H1 (cell line): ENCODE data around the gene RFX1. TPM values are rescaled to one million over a fixed set of nuclear protein-coding genes. Genes with fewer than 3 reads are reported as not detected.

Experiments used
- CTCF ChIA-PET: fragments of 300-600 bp; sonication (Branson Sonifier 250); formaldehyde crosslinking; loops from one replicate; lab custom pipeline; 2021; ENCODE audit not compliant: partially characterized antibody; lab: Charles Lee
- POLR2A ChIA-PET: fragments of 300-600 bp; sonication (Branson Sonifier 250); formaldehyde crosslinking; loops from one replicate; lab custom pipeline; 2021; ENCODE audit warnings: inconsistent platforms; ENCODE audit not compliant: partially characterized antibody; lab: Charles Lee
- DNase-seq, 2 experiments: peaks; one replicate each; pipeline versions ENCODE4 v3.0.0 to v3.0.0-alpha.2; 2010 to 2022; ENCODE audit warnings: low spot score in 2 of 2, low read depth in 1 of 2, mixed read lengths in 1 of 2
- FAIRE-seq: peaks from 2 replicates; lab custom pipeline; 2011; peaks lifted over from hg19 to GRCh38; lab: Jason Lieb, UNC
- H2AFZ ChIP-seq: 2 replicates; pipeline ENCODE4 v1.8.1; 2012; ENCODE audit warnings: low read length, inconsistent platforms
- H2AK5ac ChIP-seq: 2 replicates; pipeline ENCODE4 v1.6.1; 2013; ENCODE audit warnings: low read depth, low read length
- H2BK120ac ChIP-seq: replicated peaks from 2 replicates; pipeline ENCODE3; 2013; ENCODE audit warnings: low read depth, low read length, inconsistent platforms
- H2BK12ac ChIP-seq: 2 replicates; pipeline ENCODE4 v1.6.1; 2013; ENCODE audit warnings: low read depth, low read length
- H2BK15ac ChIP-seq: 2 replicates; pipeline ENCODE4 v1.6.1; 2013; ENCODE audit warnings: low read length
- H2BK20ac ChIP-seq: 2 replicates; pipeline ENCODE4 v1.6.1; 2013; ENCODE audit warnings: low read length
- H2BK5ac ChIP-seq: 2 replicates; pipeline ENCODE4 v1.6.1; 2013; ENCODE audit warnings: low read depth, low read length
- H3K14ac ChIP-seq: 2 replicates; pipeline ENCODE4 v1.6.1; 2013; ENCODE audit warnings: inconsistent platforms; ENCODE audit not compliant: insufficient read length
- H3K18ac ChIP-seq: 2 replicates; pipeline ENCODE4 v1.6.1; 2013; ENCODE audit warnings: low read length; ENCODE audit errors: extremely low read depth
- H3K23ac ChIP-seq: 2 replicates; pipeline ENCODE4 v1.6.1; 2013; ENCODE audit warnings: inconsistent platforms; ENCODE audit not compliant: insufficient read length
- H3K23me2 ChIP-seq: 2 replicates; pipeline ENCODE4 v1.6.1; 2013; ENCODE audit warnings: low read depth, low read length
- H3K27ac ChIP-seq: 2 replicates; pipeline ENCODE4 v1.6.1; 2011; ENCODE audit warnings: low read depth, low read length, inconsistent platforms
- H3K27me3 ChIP-seq, 4 experiments: replicated peaks in 1 of 4; 1 replicate in 1 of 4; 2 replicates in 3 of 4; pipeline versions ENCODE4 v1.6.1 to v1.8.1; 2011 to 2013; ENCODE audit warnings: low read length in 3 of 4, mild to moderate bottlenecking in 3 of 4, inconsistent platforms in 2 of 4, mixed read lengths in 2 of 4, moderate library complexity in 1 of 4; ENCODE audit not compliant: control insufficient read depth in 3 of 4, insufficient read depth in 3 of 4; ENCODE audit errors: extremely low read depth in 1 of 4
- H3K36me3 ChIP-seq, 4 experiments: 2 replicates each; pipeline versions ENCODE4 v1.6.1 to v1.8.1; 2011 to 2013; ENCODE audit warnings: mild to moderate bottlenecking in 4 of 4, low read length in 3 of 4, moderate library complexity in 2 of 4, control low read depth in 1 of 4, inconsistent platforms in 1 of 4; ENCODE audit not compliant: insufficient read depth in 4 of 4, control insufficient read depth in 2 of 4
- H3K4ac ChIP-seq: replicated peaks from 2 replicates; pipeline ENCODE3; 2013; ENCODE audit warnings: low read length, low read depth, mixed read lengths, inconsistent platforms; ENCODE audit not compliant: insufficient read length
- H3K4me1 ChIP-seq, 4 experiments: replicated peaks in 1 of 4; 1 replicate in 1 of 4; 2 replicates in 3 of 4; pipeline versions ENCODE4 v1.6.1 to v1.8.1; 2011 to 2013; ENCODE audit warnings: low read length in 3 of 4, inconsistent platforms in 2 of 4, mixed read lengths in 1 of 4; ENCODE audit not compliant: insufficient read depth in 4 of 4, control insufficient read depth in 3 of 4
- H3K4me2 ChIP-seq, 2 experiments: 2 replicates each; pipeline versions ENCODE4 v1.6.1 to v1.8.1; 2011 to 2013; ENCODE audit warnings: low read depth in 2 of 2, low read length in 2 of 2, control low read depth in 1 of 2, inconsistent platforms in 1 of 2, mild to moderate bottlenecking in 1 of 2; ENCODE audit not compliant: insufficient read depth in 1 of 2
- H3K4me3 ChIP-seq, 4 experiments: fragments of 200-600, 300-600 bp in 1 of 4; sonication (generic), shearing (Covaris generic), sonication (Bioruptor Twin) in 1 of 4; 2 replicates each; pipeline versions ENCODE4 v1.5.1 to v1.8.1; 2011 to 2016; ENCODE audit warnings: low read length in 4 of 4, low read depth in 3 of 4, control low read depth in 2 of 4, inconsistent platforms in 2 of 4, mild to moderate bottlenecking in 2 of 4, mixed read lengths in 1 of 4, moderate library complexity in 1 of 4; ENCODE audit not compliant: insufficient read depth in 2 of 4; ENCODE audit errors: extremely low read depth in 1 of 4
- H3K56ac ChIP-seq: replicated peaks from 2 replicates; pipeline ENCODE3; 2013; ENCODE audit warnings: low read depth, mild to moderate bottlenecking, mixed read lengths, low read length, inconsistent platforms; ENCODE audit not compliant: insufficient read length
- H3K79me1 ChIP-seq: 2 replicates; pipeline ENCODE4 v1.6.1; 2013; ENCODE audit warnings: low read depth, low read length, control low read depth
- H3K79me2 ChIP-seq, 2 experiments: 2 replicates each; pipeline versions ENCODE4 v1.6.1 to v1.8.1; 2012 to 2013; ENCODE audit warnings: low read length in 2 of 2, mild to moderate bottlenecking in 2 of 2, inconsistent platforms in 1 of 2; ENCODE audit not compliant: insufficient read depth in 2 of 2, control insufficient read depth in 1 of 2
- H3K9ac ChIP-seq, 4 experiments: replicated peaks in 1 of 4; 1 replicate in 1 of 4; 2 replicates in 3 of 4; pipeline versions ENCODE4 v1.6.1 to v1.8.1; 2011 to 2013; ENCODE audit warnings: low read depth in 3 of 4, low read length in 3 of 4, control low read depth in 2 of 4, mild to moderate bottlenecking in 2 of 4, moderate library complexity in 2 of 4, inconsistent platforms in 1 of 4; ENCODE audit errors: extremely low read depth in 1 of 4
- H3K9me3 ChIP-seq, 2 experiments: 2 replicates each; pipeline versions ENCODE4 v1.6.1 to v1.8.1; 2012 to 2013; ENCODE audit warnings: mild to moderate bottlenecking in 2 of 2, moderate library complexity in 2 of 2, control low read depth in 1 of 2, inconsistent platforms in 1 of 2, low read depth in 1 of 2, low read length in 1 of 2, mixed read lengths in 1 of 2; ENCODE audit not compliant: insufficient read depth in 2 of 2
- H4K20me1 ChIP-seq, 2 experiments: replicated peaks in 1 of 2; 2 replicates each; pipeline versions ENCODE3 to v1.8.1; 2011 to 2013; ENCODE audit warnings: inconsistent platforms in 2 of 2, low read length in 2 of 2, mild to moderate bottlenecking in 1 of 2; ENCODE audit not compliant: insufficient read depth in 2 of 2, control insufficient read depth in 1 of 2
- H4K5ac ChIP-seq: 2 replicates; pipeline ENCODE4 v1.6.1; 2013; ENCODE audit warnings: low read length, low read depth, mixed read lengths, inconsistent platforms; ENCODE audit not compliant: insufficient read length
- H4K8ac ChIP-seq: 2 replicates; pipeline ENCODE4 v1.8.0; 2013; ENCODE audit warnings: mild to moderate bottlenecking, moderate library complexity, low read length, inconsistent platforms; ENCODE audit not compliant: insufficient read depth; ENCODE audit errors: extremely low read depth
- H4K91ac ChIP-seq: replicated peaks from 2 replicates; pipeline ENCODE3; 2013; ENCODE audit warnings: low read length, mixed read lengths, inconsistent platforms; ENCODE audit not compliant: insufficient read length
- ATF2 ChIP-seq: IDR thresholded peaks from 2 replicates; pipeline ENCODE4 v1.6.1; 2012; ENCODE audit warnings: low read length, inconsistent platforms
- ATF3 ChIP-seq: IDR thresholded peaks from 2 replicates; pipeline ENCODE4 v1.6.1; 2011; ENCODE audit warnings: low read depth, mild to moderate bottlenecking, low read length; ENCODE audit not compliant: insufficient read depth
- BCL11A ChIP-seq, 2 experiments: IDR thresholded peaks; one replicate each; pipeline ENCODE4 v1.6.1; 2011; ENCODE audit warnings: low read depth in 2 of 2, low read length in 2 of 2, mild to moderate bottlenecking in 2 of 2
- CTBP2 ChIP-seq: IDR thresholded peaks from 2 replicates; pipeline ENCODE4 v1.7.0; 2011; ENCODE audit warnings: borderline replicate concordance, mild to moderate bottlenecking, moderate library complexity, mixed read lengths, low read length; ENCODE audit not compliant: insufficient read depth, insufficient read length
- FOSL1 ChIP-seq: IDR thresholded peaks from 2 replicates; pipeline ENCODE4 v1.6.1; 2011; ENCODE audit warnings: mild to moderate bottlenecking, low read depth, low read length, moderate library complexity; ENCODE audit not compliant: insufficient read depth
- KDM4A ChIP-seq: IDR thresholded peaks from one replicate; pipeline ENCODE4 v1.7.1; 2012; ENCODE audit warnings: low read depth, mild to moderate bottlenecking, moderate library complexity, low read length, inconsistent platforms; ENCODE audit not compliant: severe bottlenecking
- NANOG ChIP-seq: IDR thresholded peaks from 2 replicates; pipeline ENCODE4 v1.6.1; 2011; ENCODE audit warnings: low read length, low read depth, mild to moderate bottlenecking, inconsistent platforms; ENCODE audit not compliant: insufficient read depth, poor library complexity, severe bottlenecking
- POU5F1 ChIP-seq: IDR thresholded peaks from 2 replicates; pipeline ENCODE4 v1.6.1; 2011; ENCODE audit warnings: low read depth, mild to moderate bottlenecking, low read length, moderate library complexity
- SAP30 ChIP-seq: fragments of 300-600 bp; sonication (generic); IDR thresholded peaks from 2 replicates; pipeline ENCODE4 v1.7.1; 2012; ENCODE audit warnings: low read length, moderate library complexity, mild to moderate bottlenecking, inconsistent platforms; ENCODE audit not compliant: insufficient read depth, insufficient replicate concordance
- TEAD4 ChIP-seq: IDR thresholded peaks from 2 replicates; pipeline ENCODE4 v1.6.1; 2012; ENCODE audit warnings: low read depth, low read length, inconsistent platforms, mixed read lengths
- WGBS, 2 experiments: shearing (Covaris generic) in 1 of 2; methylation state at CpG; one replicate each; pipeline versions ENCODE4 v1.1.6 to v1.1.7; 2013 to 2015; ENCODE audit warnings: low lambda C conversion rate in 2 of 2, mixed read lengths in 2 of 2, inconsistent platforms in 1 of 2, low coverage in 1 of 2, missing lambda C conversion rate in 1 of 2; ENCODE audit not compliant: insufficient replicate concordance in 2 of 2, insufficient coverage in 1 of 2, insufficient read length in 1 of 2; ENCODE audit errors: extremely low coverage in 1 of 2, missing lambda C conversion rate in 1 of 2; 5-methylcytosine and 5-hydroxymethylcytosine counted together
- polyA plus RNA-seq, 7 experiments: library from polyadenylated mRNA; depleted of rRNA in 3 of 7; stranded (reverse) in 5 of 7; unstranded in 2 of 7; fragments of >200 nt in 5 of 7; fragments of 200-250 nt in 2 of 7; gene quantifications; 1 replicate in 5 of 7; 2 replicates in 1 of 7; 4 replicates in 1 of 7; pipeline versions ENCODE4 v1.2.1 to v1.2.3, GENCODE V29; 2011 to 2013; ENCODE audit warnings: missing spikeins in 2 of 7, mixed read lengths in 2 of 7
- total RNA-seq: library from RNA; stranded (reverse); fragmentation: NEBNext Ultra II Directional; extraction: Animal tissue kit (Norgen Biotek cat#: 25700); gene quantifications from 2 replicates; pipeline ENCODE4 v1.2.1, GENCODE V29; 2021

The RFX1 gene
- total and polyA plus RNA-seq, 2 of the 8 experiments (the other 6 are each of a cell fraction or from before 2014, with no cell fraction given), result 4.9 to 17.0 TPM

GRCh38 chr19:14035706-14036105 is 29.6 kb upstream of the RFX1 start:
- H4K91ac ChIP-seq, result no peak overlapping the region
- H4K20me1 ChIP-seq, result no peaks in the 10 kb centered on the region
- H3K56ac ChIP-seq, result no peak overlapping the region
- H2BK20ac ChIP-seq, result no peak overlapping the region
- no peak overlapping the region for H2AFZ ChIP-seq
- no peak overlapping the region for H3K14ac ChIP-seq
- no peak overlapping the region for H3K18ac ChIP-seq
- DNase-seq (no peak), FAIRE-seq (no peak)
- H3K4me2 ChIP-seq, result no peak overlapping the region
- H4K8ac ChIP-seq, result no peak overlapping the region
- H3K23me2 ChIP-seq, result peaks cover 8% of the 10 kb centered on the region; the same call in 1 of the 2 replicates
- H3K9me3 ChIP-seq, result no peaks in the 10 kb centered on the region
- H3K79me1 ChIP-seq, result no peaks in the 10 kb centered on the region
- ChIA-PET POLR2A (interaction anchor here (1.0 to 1.1 kb wide), 2 partner anchors 14 to 100 kb away, joined by 3 to 5 read pairs; no protein-coding TSS in a partner anchor), CTCF (interaction anchor here (0.6 to 2.0 kb wide), 7 partner anchors 12 to 121 kb away, joined by 3 to 9 read pairs (median 3); no protein-coding TSS in a partner anchor)
- no peak overlapping the region for H3K9ac ChIP-seq
- no peaks in the 10 kb centered on the region for H3K79me2 ChIP-seq
- H2BK15ac ChIP-seq, result no peak overlapping the region
- no peak overlapping the region for H3K4me3 ChIP-seq
- no peak overlapping the region for H3K4ac ChIP-seq
- no peaks in the 10 kb centered on the region for H3K36me3 ChIP-seq
- peaks cover 0 to 6% (median 3%) of the 10 kb centered on the region in 4 experiments; a peak in 6 of 7 replicates for H3K4me1 ChIP-seq
- H3K23ac ChIP-seq, result no peak overlapping the region
- no peak overlapping the region for H4K5ac ChIP-seq
- TF ChIP-seq ATF3 (no peak), POU5F1 (no peak), SAP30 (no peak), KDM4A (no peak), FOSL1 (no peak), TEAD4 (no peak), CTBP2 (no peak), ATF2 (no peak), BCL11A (IDR thresholded peaks at IDR 0.05; ENCODE audit: low read depth in 2 of 2, low read length in 2 of 2) (no peak), NANOG (no peak)
- no peak overlapping the region for H2BK120ac ChIP-seq
- no peak overlapping the region for H2BK5ac ChIP-seq
- no peak overlapping the region for H2AK5ac ChIP-seq
- peaks cover 0 to 6% (median 6%) of the 10 kb centered on the region in 4 experiments; a peak in 4 of 7 replicates for H3K27me3 ChIP-seq
- WGBS, 2 experiments, result 87% methylated on average over 5 of the region's 7 CpGs; no CpG with 5 or more reads in 1 of the 2 experiments
- no peak overlapping the region for H2BK12ac ChIP-seq
- H3K27ac ChIP-seq, result no peak overlapping the region
